Measurements from ENCODE around the gene ERBB4. TPM values are rescaled to one million over a fixed set of nuclear protein-coding genes. Genes with fewer than 3 reads are reported as not detected.
A peak's percentile ranks its signal among the peaks of the same experiment; 100 is the strongest.

ERBB4 gene
- polyA plus RNA-seq, 1 of the 3 experiments (the other 2 are of a cell fraction) = 0.05 TPM

GRCh38 chr2:212495046-212495445 lies 43.6 kb downstream of the ERBB4 start (continued):
- TF ChIP-seq RCOR1 (IDR thresholded peaks at IDR 0.05; ENCODE audit: low read length) = no peak

GRCh38 chr2:212494418-212495020 lies 44.1 kb downstream of the ERBB4 start:
- TF ChIP-seq TEAD4 (IDR thresholded peaks at IDR 0.05; ENCODE audit: borderline replicate concordance, insufficient read depth) (no peak), RAD21 (IDR thresholded peaks at IDR 0.05; ENCODE audit: low read length) (no peak), REST (IDR thresholded peaks at IDR 0.05; ENCODE audit: low read depth, low read length) (no peak), JUND (IDR thresholded peaks at IDR 0.05) (no peak), FOXM1 (IDR thresholded peaks at IDR 0.05; ENCODE audit: low read depth) (no peak), NFIC (IDR thresholded peaks at IDR 0.05; ENCODE audit: borderline replicate concordance) (no peak), ZBTB33 (IDR thresholded peaks at IDR 0.05; ENCODE audit: borderline replicate concordance, low read depth) (no peak), MXI1 (IDR thresholded peaks at IDR 0.05; ENCODE audit: low read depth, low read length) (no peak), FOSL2 (IDR thresholded peaks at IDR 0.05; ENCODE audit: borderline replicate concordance, low read depth) (no peak), RCOR1 (IDR thresholded peaks at IDR 0.05; ENCODE audit: low read length) (no peak), SIN3A (IDR thresholded peaks at IDR 0.05; ENCODE audit: borderline replicate concordance, low read depth, low read length) (no peak), RFX5 (IDR thresholded peaks at IDR 0.05; ENCODE audit: low read length) (no peak), PBX3 (IDR thresholded peaks at IDR 0.05) (no peak), CTCF (IDR thresholded peaks at IDR 0.05) (no peak), EZH2phosphoT487 (IDR thresholded peaks at IDR 0.05; ENCODE audit: borderline replicate concordance, low read depth) (no peak)
- H3K79me2 ChIP-seq (ENCODE audit: insufficient read depth) = no peaks in the 10 kb centered on the region
- H3K4me3 ChIP-seq (ENCODE audit: low read depth in 2 of 2, low read length in 1 of 2) = no peak overlapping the region
- DNase-seq = no peak
- no peak overlapping the region for H3K4me2 ChIP-seq
- ChIA-PET CTCF (interaction anchor here (0.6 kb wide), 1 partner anchor 452 kb away, joined by 3 read pairs; no protein-coding TSS in a partner anchor), POLR2A (no interaction called here)
- 63% methylated on average over 1 of the region's 1 CpG for WGBS (ENCODE audit: low lambda C conversion rate)
- H3K27me3 ChIP-seq (ENCODE audit: insufficient read depth) = no peaks in the 10 kb centered on the region
- no peak overlapping the region for H3K9ac ChIP-seq
- H3F3A ChIP-seq (replicated peaks; ENCODE audit: insufficient read depth) = no peaks in the 10 kb centered on the region
- no peaks in the 10 kb centered on the region for H3K36me3 ChIP-seq (replicated peaks in 1 of 2; ENCODE audit: control insufficient read depth in 1 of 2, insufficient read depth in 2 of 2, low read length in 1 of 2)
- no peaks in the 10 kb centered on the region for H3K4me1 ChIP-seq (ENCODE audit: control insufficient read depth in 1 of 2, insufficient read depth in 2 of 2, low read depth in 1 of 2, low read length in 1 of 2)
- 0 out of 2 replicates have a peak overlapping the region, but pooled peaks have one; percentile 16 for H2AFZ ChIP-seq (ENCODE audit: low read depth)
- H3K9me2 ChIP-seq = no peaks in the 10 kb centered on the region
- no peaks in the 10 kb centered on the region for H4K20me1 ChIP-seq (ENCODE audit: insufficient read depth)
- H3K27ac ChIP-seq (ENCODE audit: low read depth in 2 of 2, low read length in 1 of 2) = no peak overlapping the region
- no peaks in the 10 kb centered on the region for H3K9me3 ChIP-seq

All from SK-N-SH (cell line).